T-helper 1 cell treated with Interleukin-12 subunit alpha and Interleukin-12 subunit beta and Interleukin-4 antibody, amounts not matched to agents 30 μg/mL and 1 μg/mL, for 36 hours (primary cell): ENCODE measurements around the gene IPMK.

Experiments used
- H3K27ac Mint-ChIP-seq: one replicate; pipeline ENCODE4 v1.8.0; 2021; ENCODE audit warnings: mild to moderate bottlenecking, mixed read lengths
- H3K27me3 Mint-ChIP-seq: one replicate; pipeline ENCODE4 v1.8.0; 2021; ENCODE audit warnings: low read depth, mixed read lengths
- H3K36me3 Mint-ChIP-seq: one replicate; pipeline ENCODE4 v1.8.0; 2021; ENCODE audit warnings: low read depth, mixed read lengths
- H3K4me1 Mint-ChIP-seq: one replicate; pipeline ENCODE4 v1.8.0; 2021; ENCODE audit warnings: low read depth, mixed read lengths
- H3K4me3 Mint-ChIP-seq: one replicate; pipeline ENCODE4 v1.8.0; 2021; ENCODE audit warnings: mild to moderate bottlenecking, moderate library complexity, mixed read lengths
- H3K9me3 Mint-ChIP-seq: one replicate; pipeline ENCODE4 v1.8.0; 2021; ENCODE audit warnings: mixed read lengths

The IPMK gene

DNA sequence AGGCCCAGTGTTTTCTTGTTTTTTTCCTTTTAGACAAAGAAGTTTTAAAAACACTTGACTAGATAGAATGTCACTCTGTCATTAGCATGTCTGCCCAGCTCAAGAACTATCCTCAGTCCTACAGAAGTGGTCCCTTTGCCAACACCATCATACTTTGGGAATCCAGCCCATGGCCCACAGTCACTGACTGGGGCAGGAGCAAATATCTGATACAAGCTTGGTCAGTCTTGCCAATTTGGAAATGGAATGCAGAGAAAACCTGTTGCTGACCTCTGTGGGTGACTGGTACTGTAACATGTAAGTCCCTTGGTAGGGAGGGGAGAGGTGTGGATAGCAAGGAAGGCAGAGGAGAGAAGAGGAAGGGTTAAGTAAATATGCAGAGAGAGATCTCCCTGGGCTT is 47.8 kb downstream of the IPMK start:
- Mint-ChIP-seq H3K4me1 (peaks cover 2% of the 10 kb centered on the region), H3K9me3 (no peaks in the 10 kb centered on the region), H3K36me3 (peaks cover 2% of the 10 kb centered on the region), H3K27ac (no peak overlapping the region), H3K4me3 (no peak overlapping the region), H3K27me3 (no peaks in the 10 kb centered on the region)

- Mint-ChIP-seq H3K4me3 (no peak overlapping the region), H3K4me1 (peaks cover 4% of the 10 kb centered on the region), H3K27ac (no peak overlapping the region), H3K9me3 (no peaks in the 10 kb centered on the region), H3K27me3 (no peaks in the 10 kb centered on the region), H3K36me3 (peaks cover 13% of the 10 kb centered on the region)
Measured at GRCh38 chr10:58217612-58218011, 50.1 kb downstream of the IPMK start.

DNA sequence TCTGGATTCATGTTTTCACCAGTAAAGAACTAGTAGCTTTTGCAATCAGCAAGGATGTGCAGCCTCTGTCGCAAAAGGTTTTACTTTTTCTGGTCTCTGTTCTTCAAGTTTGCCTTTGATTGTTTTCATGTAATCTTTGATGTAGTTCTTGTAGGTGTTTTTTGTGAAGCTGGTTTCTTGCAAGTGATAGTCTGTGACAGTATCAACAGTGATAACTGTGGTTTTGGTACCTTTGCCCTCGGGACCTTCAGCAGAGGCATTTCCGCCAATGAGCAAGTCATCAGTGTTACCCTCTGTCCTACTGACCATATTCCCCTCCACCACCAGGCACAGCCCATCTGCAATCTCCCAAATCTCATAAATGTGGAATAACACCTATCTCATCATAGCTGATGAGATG is 55.1 kb downstream of the IPMK start:
- Mint-ChIP-seq H3K27me3 (no peaks in the 10 kb centered on the region), H3K36me3 (peaks cover 27% of the 10 kb centered on the region), H3K27ac (peak overlapping the region; percentile 3), H3K4me3 (no peak overlapping the region), H3K9me3 (peaks cover 7% of the 10 kb centered on the region), H3K4me1 (peaks cover 6% of the 10 kb centered on the region)

DNA sequence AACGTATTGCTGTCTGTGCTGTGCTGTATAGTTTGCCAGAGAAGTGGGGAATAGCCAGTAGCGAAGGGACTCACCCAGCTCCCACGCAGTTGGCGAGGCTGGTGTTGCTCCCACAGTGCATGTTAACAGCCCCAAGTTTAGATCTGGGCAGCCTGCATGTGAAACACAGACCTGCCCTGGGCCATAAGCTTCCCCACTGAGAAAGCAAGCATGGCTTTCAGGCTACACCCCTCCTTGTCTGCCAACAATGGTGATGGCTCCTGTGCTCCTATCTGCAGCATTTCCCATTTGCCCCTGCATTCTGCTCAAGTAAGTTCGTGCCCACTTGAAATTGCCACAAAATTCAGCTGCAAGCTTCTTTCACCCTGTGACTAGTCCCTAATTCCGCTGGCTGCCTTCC is 57.5 kb downstream of the IPMK start:
- no peak overlapping the region for H3K27ac Mint-ChIP-seq
- H3K27me3 Mint-ChIP-seq = no peaks in the 10 kb centered on the region
- peaks cover 27% of the 10 kb centered on the region for H3K36me3 Mint-ChIP-seq
- peaks cover 6% of the 10 kb centered on the region for H3K4me1 Mint-ChIP-seq
- peaks cover 10% of the 10 kb centered on the region for H3K9me3 Mint-ChIP-seq
- no peak overlapping the region for H3K4me3 Mint-ChIP-seq

GRCh38 chr10:58209669-58210068 is 58.0 kb downstream of the IPMK start:
- Mint-ChIP-seq H3K36me3 (peaks cover 23% of the 10 kb centered on the region), H3K27me3 (no peaks in the 10 kb centered on the region), H3K9me3 (peaks cover 10% of the 10 kb centered on the region), H3K4me3 (no peak overlapping the region), H3K4me1 (peaks cover 2% of the 10 kb centered on the region), H3K27ac (no peak overlapping the region)

DNA sequence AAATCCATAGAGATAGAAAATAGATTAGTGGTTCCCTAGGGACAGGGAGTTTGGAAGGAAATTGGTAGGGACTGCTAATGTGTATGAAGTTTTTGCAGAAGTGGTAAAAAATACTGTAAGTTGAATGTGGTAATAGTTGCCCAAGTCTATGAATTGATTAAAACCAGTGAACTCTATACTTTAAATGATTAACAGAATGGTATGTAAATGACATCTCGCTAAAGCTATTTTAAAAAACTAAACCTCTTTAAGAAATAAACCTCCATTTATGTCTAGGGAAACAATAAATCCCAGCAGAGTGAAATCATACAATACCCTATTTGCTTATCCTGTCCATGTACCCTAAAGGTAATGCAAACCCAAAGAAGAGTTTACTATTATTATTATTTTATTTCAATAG is 61.4 kb downstream of the IPMK start:
- Mint-ChIP-seq H3K4me1 (peaks cover 2% of the 10 kb centered on the region), H3K4me3 (no peak overlapping the region), H3K9me3 (peaks cover 10% of the 10 kb centered on the region), H3K27ac (no peak overlapping the region), H3K27me3 (no peaks in the 10 kb centered on the region), H3K36me3 (peaks cover 12% of the 10 kb centered on the region)

DNA sequence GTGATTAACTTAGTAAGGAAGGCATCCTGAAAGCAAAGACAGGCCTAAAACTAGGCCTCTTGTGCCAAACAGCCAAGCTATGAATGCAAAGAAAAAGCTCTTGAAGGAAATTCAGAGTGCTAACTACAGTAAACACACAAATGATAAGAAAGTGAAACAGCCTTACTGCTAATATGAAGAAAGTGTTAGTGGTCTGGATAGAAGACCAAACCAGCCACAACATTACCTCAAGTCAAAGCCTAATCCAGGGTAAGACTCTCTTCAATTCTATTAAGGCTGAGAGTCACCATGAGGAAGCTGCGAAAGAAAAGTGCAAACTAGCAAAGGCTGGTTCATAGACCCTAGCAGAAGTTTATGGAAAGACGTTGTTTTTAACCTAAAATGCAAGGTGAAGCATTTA is 66.0 kb downstream of the IPMK start:
- Mint-ChIP-seq H3K4me1 (peaks cover 2% of the 10 kb centered on the region), H3K36me3 (peaks cover 2% of the 10 kb centered on the region), H3K27me3 (no peaks in the 10 kb centered on the region), H3K9me3 (no peaks in the 10 kb centered on the region), H3K27ac (no peak overlapping the region), H3K4me3 (no peak overlapping the region)

DNA sequence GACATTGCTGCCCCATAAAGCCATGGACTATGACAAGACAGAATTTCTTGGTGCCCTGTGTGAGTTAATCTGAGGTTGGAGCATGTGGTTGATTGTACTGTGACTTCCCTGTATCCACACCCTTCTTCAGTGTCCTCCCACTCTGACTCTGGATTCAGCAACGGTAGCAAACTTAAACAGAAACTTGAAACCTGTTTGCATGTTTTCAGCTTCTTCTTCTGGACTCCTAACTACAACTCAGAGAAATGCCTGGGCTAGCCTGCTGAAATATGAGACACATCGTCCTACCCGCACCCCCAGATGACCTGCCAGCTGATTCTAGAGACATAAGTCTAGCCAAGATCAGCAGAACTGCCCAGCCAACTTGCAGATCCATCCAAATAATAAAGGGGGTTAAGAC is 78.4 kb downstream of the IPMK start:
- no peak overlapping the region for H3K4me3 Mint-ChIP-seq

DNA sequence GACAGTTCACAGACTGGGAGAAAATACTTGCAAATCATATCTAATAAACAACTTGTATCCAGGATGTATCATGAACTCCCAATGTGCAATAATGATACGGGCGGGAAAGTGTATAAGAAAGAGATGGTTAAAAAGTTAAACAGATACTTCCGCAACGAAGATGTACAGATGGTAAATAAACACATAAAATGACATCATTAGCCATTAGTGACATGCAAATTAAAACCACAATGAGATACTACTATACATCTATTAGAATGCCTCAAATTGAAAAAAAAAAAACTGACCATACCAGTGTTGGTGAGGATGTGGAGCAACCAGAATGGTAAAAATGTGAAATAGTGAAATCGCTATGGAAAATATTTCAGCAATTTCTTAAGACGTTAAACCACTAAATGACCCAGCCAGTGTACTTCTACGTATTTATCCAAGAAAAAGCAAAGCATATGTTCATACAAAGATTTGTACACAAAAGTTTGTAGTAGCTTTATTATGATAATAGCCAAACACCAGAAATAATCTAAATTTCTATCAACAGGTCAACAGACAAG is 83.5 kb downstream of the IPMK start:
- Mint-ChIP-seq H3K4me1 (peaks cover 2% of the 10 kb centered on the region), H3K9me3 (no peaks in the 10 kb centered on the region), H3K27ac (no peak overlapping the region), H3K36me3 (no peaks in the 10 kb centered on the region), H3K27me3 (peaks cover 24% of the 10 kb centered on the region), H3K4me3 (no peak overlapping the region)

More for the DNA sequence above, 78.4 kb downstream of the IPMK start:
- H3K27me3 Mint-ChIP-seq = peaks cover 20% of the 10 kb centered on the region
- H3K36me3 Mint-ChIP-seq = no peaks in the 10 kb centered on the region
- no peaks in the 10 kb centered on the region for H3K4me1 Mint-ChIP-seq
- no peaks in the 10 kb centered on the region for H3K9me3 Mint-ChIP-seq
- H3K27ac Mint-ChIP-seq = no peak overlapping the region

GRCh38 chr10:58180666-58181065 is 87.0 kb downstream of the IPMK start:
- Mint-ChIP-seq H3K27me3 (peaks cover 7% of the 10 kb centered on the region), H3K9me3 (no peaks in the 10 kb centered on the region), H3K27ac (no peak overlapping the region), H3K36me3 (no peaks in the 10 kb centered on the region), H3K4me1 (peaks cover 2% of the 10 kb centered on the region), H3K4me3 (no peak overlapping the region)

- peaks cover 5% of the 10 kb centered on the region for H3K27me3 Mint-ChIP-seq
- H3K27ac Mint-ChIP-seq = no peak overlapping the region
- no peaks in the 10 kb centered on the region for H3K36me3 Mint-ChIP-seq
- no peak overlapping the region for H3K4me3 Mint-ChIP-seq
- H3K4me1 Mint-ChIP-seq = peaks cover 2% of the 10 kb centered on the region
- H3K9me3 Mint-ChIP-seq = no peaks in the 10 kb centered on the region
Measured at GRCh38 chr10:58179238-58179637, 88.5 kb downstream of the IPMK start.

- Mint-ChIP-seq H3K4me3 (no peak overlapping the region), H3K9me3 (no peaks in the 10 kb centered on the region), H3K4me1 (peaks cover 2% of the 10 kb centered on the region), H3K27ac (no peak overlapping the region), H3K27me3 (peaks cover 4% of the 10 kb centered on the region), H3K36me3 (no peaks in the 10 kb centered on the region)
Measured at GRCh38 chr10:58178811-58179210, 88.9 kb downstream of the IPMK start.

DNA sequence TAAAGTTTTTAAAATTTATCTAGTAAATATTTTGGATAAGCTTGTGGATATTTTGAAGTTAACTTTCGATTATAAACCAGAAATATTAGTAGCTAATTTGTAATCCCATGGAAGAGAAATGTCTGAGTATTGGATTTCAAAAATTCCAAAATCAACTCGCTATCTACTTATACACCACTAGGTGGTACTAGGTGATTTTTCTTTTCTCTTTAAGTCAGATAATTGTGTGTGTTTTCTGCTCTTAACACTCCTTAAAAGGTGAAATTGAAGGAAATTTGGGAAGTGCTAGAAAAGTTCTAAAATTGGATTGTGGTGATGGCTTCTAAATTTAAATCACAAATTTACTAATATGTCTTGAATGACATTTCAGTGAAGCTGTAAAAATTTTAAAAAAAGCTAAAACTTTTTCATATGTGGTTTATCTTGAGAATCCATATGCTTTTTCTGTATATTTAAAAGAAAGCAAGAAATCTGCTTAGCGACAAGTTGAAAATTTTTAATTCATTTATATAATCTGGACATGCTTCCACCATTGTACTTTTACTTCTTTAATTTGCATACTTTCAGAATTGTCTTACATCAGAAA is 90.2 kb downstream of the IPMK start:
- H3K27me3 Mint-ChIP-seq = peaks cover 4% of the 10 kb centered on the region
- H3K36me3 Mint-ChIP-seq = no peaks in the 10 kb centered on the region
- H3K27ac Mint-ChIP-seq = no peak overlapping the region
- peaks cover 2% of the 10 kb centered on the region for H3K4me1 Mint-ChIP-seq
- H3K4me3 Mint-ChIP-seq = no peak overlapping the region
- no peaks in the 10 kb centered on the region for H3K9me3 Mint-ChIP-seq

DNA sequence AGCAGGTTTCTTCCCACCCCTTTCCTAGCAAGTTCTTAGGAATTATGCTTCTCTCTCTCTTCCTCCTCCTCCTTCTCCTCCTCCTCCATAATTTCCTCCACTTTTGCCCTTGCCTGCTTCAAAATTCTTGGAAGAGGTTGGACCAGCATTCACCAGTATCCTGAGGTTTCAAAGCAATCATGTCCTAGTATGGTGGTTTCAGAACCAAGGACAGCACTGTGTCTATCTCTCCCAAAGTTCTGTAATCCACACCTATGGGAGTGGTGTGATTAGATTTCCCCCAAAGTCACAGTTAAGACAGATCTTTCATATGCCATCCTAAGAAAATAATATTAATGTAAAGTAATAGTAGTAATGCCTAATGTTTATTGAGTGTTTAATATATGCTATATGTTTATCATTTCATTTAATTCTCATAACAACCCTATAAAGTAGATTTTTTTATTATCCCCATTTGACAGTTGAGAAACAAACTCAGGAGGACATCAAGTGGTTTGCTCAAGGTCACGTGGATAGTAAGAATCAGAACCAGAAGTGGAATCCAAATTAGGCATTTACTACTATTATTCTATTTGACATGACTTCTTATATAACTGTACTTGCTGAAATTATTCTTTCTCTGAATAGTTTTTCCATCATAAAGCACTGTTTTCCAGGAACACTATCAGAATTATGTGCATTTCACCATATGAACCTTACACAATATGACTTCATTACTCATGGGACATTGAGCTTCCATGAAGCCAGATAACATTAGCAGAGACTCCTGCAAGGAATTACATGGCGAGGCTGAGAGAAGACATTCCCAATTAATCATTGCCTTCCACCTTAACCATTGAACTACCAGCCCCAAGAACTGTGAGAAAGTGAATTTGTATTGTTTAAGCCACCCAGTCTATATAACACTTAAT is 91.4 kb downstream of the IPMK start:
- Mint-ChIP-seq H3K27me3 (peaks cover 4% of the 10 kb centered on the region), H3K4me3 (no peak overlapping the region), H3K9me3 (no peaks in the 10 kb centered on the region), H3K27ac (no peak overlapping the region), H3K36me3 (no peaks in the 10 kb centered on the region), H3K4me1 (peaks cover 2% of the 10 kb centered on the region)

GRCh38 chr10:58174831-58175230 is 92.9 kb downstream of the IPMK start:
- Mint-ChIP-seq H3K4me3 (no peak overlapping the region), H3K36me3 (no peaks in the 10 kb centered on the region), H3K27me3 (peaks cover 4% of the 10 kb centered on the region), H3K27ac (no peak overlapping the region), H3K4me1 (no peaks in the 10 kb centered on the region), H3K9me3 (no peaks in the 10 kb centered on the region)
